ENCODE data around the gene RPL29. TPM values are rescaled to one million over a fixed set of nuclear protein-coding genes. Genes with fewer than 3 reads are reported as not detected.

The RPL29 gene
- total RNA-seq, 1 donor from 2014 or later, result 1,678 TPM

- Histone ChIP-seq H3K27me3 (no peaks in the 10 kb centered on the region), H3K4me3 (no peak overlapping the region), H3K27ac (no peak overlapping the region), H3K9me3 (no peaks in the 10 kb centered on the region), H3K4me1 (peaks cover 15% of the 10 kb centered on the region), H3K36me3 (peaks cover 0 to 7% of the 10 kb centered on the region in 2 donors)
- TF ChIP-seq CTCF (IDR thresholded peaks at IDR 0.05) (no peak), POLR2A (IDR thresholded peaks at IDR 0.05) (no peak), POLR2AphosphoS5 (IDR thresholded peaks at IDR 0.05; ENCODE audit: insufficient read depth in 1 of 2, low read depth in 1 of 2) (no peak)
- intact Hi-C loops (cut with DNase I), result no loop called here
- no peak for DNase-seq (ENCODE audit: extremely low spot score in 2 of 2)
These were observed 41.6 kb downstream of the RPL29 start for GRCh38 chr3:51954105-51954504.

- Histone ChIP-seq H3K27me3 (no peaks in the 10 kb centered on the region), H3K36me3 (peaks cover 0 to 7% of the 10 kb centered on the region in 2 donors), H3K27ac (no peak overlapping the region), H3K4me3 (no peak overlapping the region), H3K9me3 (no peaks in the 10 kb centered on the region), H3K4me1 (peaks cover 15% of the 10 kb centered on the region)
- no peak for DNase-seq (ENCODE audit: extremely low spot score in 2 of 2)
- TF ChIP-seq POLR2A (IDR thresholded peaks at IDR 0.05) (no peak), POLR2AphosphoS5 (IDR thresholded peaks at IDR 0.05; ENCODE audit: insufficient read depth in 1 of 2, low read depth in 1 of 2) (no peak), CTCF (IDR thresholded peaks at IDR 0.05) (no peak)
- intact Hi-C loops (cut with DNase I), result no loop called here
These were observed 42.2 kb downstream of the RPL29 start for GRCh38 chr3:51953445-51953844.

DNA sequence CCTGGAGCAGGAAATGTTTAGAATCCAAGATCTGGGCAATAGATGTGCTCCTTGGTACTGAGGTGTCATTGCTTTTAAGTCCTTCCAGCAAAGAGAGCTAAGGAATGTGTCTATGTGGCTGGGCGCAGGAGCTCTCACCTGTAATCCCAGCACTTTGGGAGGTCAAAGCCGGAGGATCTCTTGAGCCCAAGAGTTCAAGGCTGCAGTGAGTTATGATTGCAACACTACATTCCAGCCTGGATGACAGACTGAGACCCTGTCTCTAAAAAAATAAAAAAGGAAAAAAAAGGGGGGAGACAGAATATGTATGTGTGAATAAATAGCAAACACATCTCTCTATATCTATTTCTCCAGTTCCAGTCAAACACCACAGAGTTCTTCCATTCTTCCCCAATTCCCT, 44.8 kb downstream of the RPL29 start:
- intact Hi-C loops (cut with DNase I), result no loop called here
- H3K4me3 ChIP-seq, result no peak overlapping the region
- DNase-seq (ENCODE audit: extremely low spot score in 2 of 2), result no peak
- no peaks in the 10 kb centered on the region for H3K27me3 ChIP-seq
- no peaks in the 10 kb centered on the region for H3K9me3 ChIP-seq
- peaks cover 5% of the 10 kb centered on the region for H3K4me1 ChIP-seq
- TF ChIP-seq CTCF (IDR thresholded peaks at IDR 0.05) (no peak), POLR2AphosphoS5 (IDR thresholded peaks at IDR 0.05; ENCODE audit: insufficient read depth in 1 of 2, low read depth in 1 of 2) (no peak), POLR2A (IDR thresholded peaks at IDR 0.05) (no peak)
- no peaks in the 10 kb centered on the region for H3K36me3 ChIP-seq
- H3K27ac ChIP-seq, result no peak overlapping the region

- Histone ChIP-seq H3K36me3 (no peaks in the 10 kb centered on the region), H3K27ac (no peak overlapping the region)
- intact Hi-C loops (cut with DNase I), result no loop called here
These were observed 46.6 kb downstream of the RPL29 start for GRCh38 chr3:51949121-51949520.

More at GRCh38 chr3:51949121-51949520, 46.6 kb downstream of the RPL29 start:
- DNase-seq (ENCODE audit: extremely low spot score in 2 of 2), result no peak
- Histone ChIP-seq H3K27me3 (no peaks in the 10 kb centered on the region), H3K9me3 (no peaks in the 10 kb centered on the region), H3K4me1 (no peaks in the 10 kb centered on the region), H3K4me3 (no peak overlapping the region)
- TF ChIP-seq POLR2A (IDR thresholded peaks at IDR 0.05) (no peak), CTCF (IDR thresholded peaks at IDR 0.05) (no peak), POLR2AphosphoS5 (IDR thresholded peaks at IDR 0.05; ENCODE audit: insufficient read depth in 1 of 2, low read depth in 1 of 2) (no peak)
